ENCODE data around the gene PTGR2. TPM values are rescaled to one million over a fixed set of nuclear protein-coding genes. Genes with fewer than 3 reads are reported as not detected.

The PTGR2 gene
- total and polyA plus RNA-seq, 2 of the 8 experiments (the other 6 are each of a cell fraction or from before 2014, with no cell fraction given), result 6.0 to 17.5 TPM

DNA sequence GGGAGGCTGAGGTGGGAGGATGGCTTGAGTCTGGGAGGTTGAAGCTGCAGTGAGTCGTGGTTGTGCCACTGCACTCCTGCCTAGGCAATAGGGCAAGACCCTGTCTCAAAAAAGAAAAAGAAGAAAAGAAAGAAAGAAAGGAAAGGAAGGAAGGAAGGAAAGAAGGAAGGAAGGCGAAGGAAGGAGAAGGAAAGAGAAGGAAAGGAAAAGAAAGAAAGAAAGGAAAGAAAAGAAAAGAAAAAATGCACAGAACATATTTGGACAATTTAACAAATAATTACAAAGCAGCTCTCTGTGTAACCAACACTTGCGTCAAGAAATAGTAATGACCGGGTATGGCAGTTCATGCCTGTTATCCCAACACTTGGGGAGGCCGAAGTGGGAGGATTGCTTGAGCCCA, 35.8 kb upstream of the PTGR2 start:
- H3K27me3 ChIP-seq (replicated peaks in 1 of 4; ENCODE audit: control insufficient read depth in 3 of 4, extremely low read depth in 1 of 4, insufficient read depth in 3 of 4, low read length in 3 of 4), result no peaks in the 10 kb centered on the region
- H3K56ac ChIP-seq (replicated peaks; ENCODE audit: insufficient read length, low read depth, low read length), result no peak overlapping the region
- H3K79me2 ChIP-seq (ENCODE audit: control insufficient read depth in 1 of 2, insufficient read depth in 2 of 2, low read length in 2 of 2), result no peaks in the 10 kb centered on the region
- H2BK20ac ChIP-seq (ENCODE audit: low read length), result no peak overlapping the region
- no peak overlapping the region for H2BK5ac ChIP-seq (ENCODE audit: low read depth, low read length)
- no peak overlapping the region for H3K27ac ChIP-seq (ENCODE audit: low read depth, low read length)
- no peaks in the 10 kb centered on the region for H3K79me1 ChIP-seq (ENCODE audit: low read depth, low read length)
- no peak overlapping the region for H3K23ac ChIP-seq (ENCODE audit: insufficient read length)
- no peak overlapping the region for H2AK5ac ChIP-seq (ENCODE audit: low read depth, low read length)
- no peak overlapping the region for H2BK120ac ChIP-seq (replicated peaks; ENCODE audit: low read depth, low read length)
- ChIA-PET POLR2A (ENCODE audit: partially characterized antibody) (no interaction called here), CTCF (ENCODE audit: partially characterized antibody) (interaction anchor here (0.6 to 2.6 kb wide), 5 partner anchors 14 to 427 kb away, joined by 3 to 8 read pairs (median 4); no protein-coding TSS in a partner anchor)
- DNase-seq (ENCODE audit: low read depth in 1 of 2, low spot score in 2 of 2) (no peak), FAIRE-seq (no peak)
- no peaks in the 10 kb centered on the region for H3K23me2 ChIP-seq (ENCODE audit: low read depth, low read length)
- no peaks in the 10 kb centered on the region for H3K4me1 ChIP-seq (replicated peaks in 1 of 4; ENCODE audit: control insufficient read depth in 3 of 4, insufficient read depth in 4 of 4, low read length in 3 of 4)
- WGBS, 2 experiments (ENCODE audit: extremely low coverage in 1 of 2, insufficient coverage in 1 of 2, insufficient read length in 1 of 2, insufficient replicate concordance in 2 of 2, low coverage in 1 of 2, low lambda C conversion rate in 2 of 2, missing lambda C conversion rate in 1 of 2), result 60% methylated on average over 3 of the region's 5 CpGs; no CpG with 5 or more reads in 1 of the 2 experiments
- no peak overlapping the region for H3K4ac ChIP-seq (replicated peaks; ENCODE audit: insufficient read length, low read depth, low read length)
- no peak overlapping the region for H4K5ac ChIP-seq (ENCODE audit: insufficient read length, low read depth, low read length)
- no peak overlapping the region for H4K8ac ChIP-seq (ENCODE audit: extremely low read depth, insufficient read depth, low read length)
- no peak overlapping the region for H2BK12ac ChIP-seq (ENCODE audit: low read depth, low read length)
- H2AFZ ChIP-seq (ENCODE audit: low read length), result no peak overlapping the region
- no peaks in the 10 kb centered on the region for H3K36me3 ChIP-seq (ENCODE audit: control insufficient read depth in 2 of 4, insufficient read depth in 4 of 4, low read length in 3 of 4)
- no peak overlapping the region for H3K14ac ChIP-seq (ENCODE audit: insufficient read length)
- H3K4me2 ChIP-seq (ENCODE audit: insufficient read depth in 1 of 2, low read depth in 2 of 2, low read length in 2 of 2), result no peak overlapping the region
- H3K9me3 ChIP-seq (ENCODE audit: insufficient read depth in 2 of 2, low read depth in 1 of 2, low read length in 1 of 2), result no peaks in the 10 kb centered on the region
- H3K18ac ChIP-seq (ENCODE audit: extremely low read depth, low read length), result no peak overlapping the region
- H2BK15ac ChIP-seq (ENCODE audit: low read length), result no peak overlapping the region
- H3K4me3 ChIP-seq (ENCODE audit: extremely low read depth in 1 of 4, insufficient read depth in 2 of 4, low read depth in 3 of 4, low read length in 4 of 4), result no peak overlapping the region
- H4K20me1 ChIP-seq (replicated peaks in 1 of 2; ENCODE audit: control insufficient read depth in 1 of 2, insufficient read depth in 2 of 2, low read length in 2 of 2), result no peaks in the 10 kb centered on the region
- H4K91ac ChIP-seq (replicated peaks; ENCODE audit: insufficient read length, low read length), result no peak overlapping the region
- no peak overlapping the region for H3K9ac ChIP-seq (replicated peaks in 1 of 4; ENCODE audit: extremely low read depth in 1 of 4, low read depth in 3 of 4, low read length in 3 of 4)
